Neural progenitor cell (in vitro differentiated cells): ENCODE data around the gene FCGBP. TPM values are rescaled to one million over a fixed set of nuclear protein-coding genes. Genes with fewer than 3 reads are reported as not detected.
A peak's percentile ranks its signal among the peaks of the same experiment; 100 is the strongest.

ENCODE experiments used
- DNase-seq: peaks from one replicate; pipeline ENCODE4 v3.0.0-alpha.2; 2016; ENCODE audit warnings: low spot score
- H2AFZ ChIP-seq: fragments of 200-600 bp; sonication (generic); replicated peaks from 2 replicates; pipeline ENCODE4 v1.6.1; 2016; ENCODE audit warnings: antibody characterized with exemption
- H3F3A ChIP-seq: fragments of 200-600 bp; sonication (generic); 2 replicates; pipeline ENCODE4 v1.6.1; 2016; ENCODE audit warnings: antibody characterized with exemption, low read depth
- H3K27ac ChIP-seq: fragments of 200-600 bp; sonication (generic); 2 replicates; pipeline ENCODE4 v1.5.1; 2016; ENCODE audit warnings: mild to moderate bottlenecking
- H3K27me3 ChIP-seq: fragments of 200-600 bp; sonication (generic); 2 replicates; pipeline ENCODE4 v1.6.1; 2016; ENCODE audit warnings: mild to moderate bottlenecking, moderate library complexity
- H3K36me3 ChIP-seq: fragments of 200-600 bp; sonication (generic); 2 replicates; pipeline ENCODE4 v1.5.1; 2016
- H3K4me1 ChIP-seq: fragments of 200-600 bp; sonication (generic); 2 replicates; pipeline ENCODE4 v1.6.1; 2016; ENCODE audit warnings: mixed run types
- H3K4me2 ChIP-seq: fragments of 200-600 bp; sonication (generic); 2 replicates; pipeline ENCODE4 v1.6.1; 2016
- H3K4me3 ChIP-seq: fragments of 200-600 bp; sonication (generic); 2 replicates; pipeline ENCODE4 v1.5.1; 2016
- H3K79me2 ChIP-seq: fragments of 200-600 bp; sonication (generic); 2 replicates; pipeline ENCODE4 v1.6.1; 2016; ENCODE audit warnings: low read depth
- H3K9ac ChIP-seq: fragments of 200-600 bp; sonication (generic); 2 replicates; pipeline ENCODE4 v1.6.1; 2016
- H3K9me3 ChIP-seq: fragments of 200-600 bp; sonication (generic); 2 replicates; pipeline ENCODE4 v1.5.1; 2016; ENCODE audit warnings: low read depth
- H4K20me1 ChIP-seq: fragments of 200-600 bp; sonication (generic); 2 replicates; pipeline ENCODE4 v1.6.1; 2016; ENCODE audit warnings: low read depth
- H3K27ac Mint-ChIP-seq: 3 replicates; pipeline ENCODE4 v1.8.0; 2021; ENCODE audit warnings: mixed read lengths
- H3K27me3 Mint-ChIP-seq: 2 replicates; pipeline ENCODE4 v1.8.0; 2022; ENCODE audit warnings: low read depth, mild to moderate bottlenecking, inconsistent platforms, moderate library complexity, mixed read lengths; ENCODE audit not compliant: insufficient read depth
- H3K36me3 Mint-ChIP-seq: 3 replicates; pipeline ENCODE4 v1.8.0; 2021; ENCODE audit warnings: mixed read lengths
- H3K4me1 Mint-ChIP-seq: 3 replicates; pipeline ENCODE4 v1.8.0; 2021; ENCODE audit warnings: mixed read lengths
- H3K4me3 Mint-ChIP-seq: 3 replicates; pipeline ENCODE4 v1.8.0; 2021; ENCODE audit warnings: mild to moderate bottlenecking, moderate library complexity, mixed read lengths
- H3K9me3 Mint-ChIP-seq: 3 replicates; pipeline ENCODE4 v1.8.0; 2020; ENCODE audit warnings: mixed read lengths
- EZH2 ChIP-seq: fragments of 200-600 bp; sonication (generic); IDR thresholded peaks from 2 replicates; pipeline ENCODE4 v1.6.1; 2017; ENCODE audit warnings: antibody characterized with exemption, mild to moderate bottlenecking, moderate library complexity
- EZH2phosphoT487 ChIP-seq: fragments of 200-600 bp; sonication (generic); IDR thresholded peaks from 2 replicates; pipeline ENCODE4 v1.6.1; 2017; ENCODE audit warnings: antibody characterized with exemption
- total RNA-seq: library from RNA; depleted of rRNA; stranded (reverse); fragments of >200 nt; gene quantifications from 2 replicates; pipeline ENCODE4 v1.2.3, GENCODE V29; 2015; ENCODE audit warnings: low replicate concordance
- TF ChIP-seq, protein P1 (sequence below): fragments of 200-600 bp; sonication (generic); IDR thresholded peaks from 2 replicates; pipeline ENCODE4 v1.5.1; 2017; ENCODE audit warnings: antibody characterized with exemption, mild to moderate bottlenecking

FCGBP gene
- total RNA-seq, 1 donor from 2014 or later = 0.06 TPM

DNA sequence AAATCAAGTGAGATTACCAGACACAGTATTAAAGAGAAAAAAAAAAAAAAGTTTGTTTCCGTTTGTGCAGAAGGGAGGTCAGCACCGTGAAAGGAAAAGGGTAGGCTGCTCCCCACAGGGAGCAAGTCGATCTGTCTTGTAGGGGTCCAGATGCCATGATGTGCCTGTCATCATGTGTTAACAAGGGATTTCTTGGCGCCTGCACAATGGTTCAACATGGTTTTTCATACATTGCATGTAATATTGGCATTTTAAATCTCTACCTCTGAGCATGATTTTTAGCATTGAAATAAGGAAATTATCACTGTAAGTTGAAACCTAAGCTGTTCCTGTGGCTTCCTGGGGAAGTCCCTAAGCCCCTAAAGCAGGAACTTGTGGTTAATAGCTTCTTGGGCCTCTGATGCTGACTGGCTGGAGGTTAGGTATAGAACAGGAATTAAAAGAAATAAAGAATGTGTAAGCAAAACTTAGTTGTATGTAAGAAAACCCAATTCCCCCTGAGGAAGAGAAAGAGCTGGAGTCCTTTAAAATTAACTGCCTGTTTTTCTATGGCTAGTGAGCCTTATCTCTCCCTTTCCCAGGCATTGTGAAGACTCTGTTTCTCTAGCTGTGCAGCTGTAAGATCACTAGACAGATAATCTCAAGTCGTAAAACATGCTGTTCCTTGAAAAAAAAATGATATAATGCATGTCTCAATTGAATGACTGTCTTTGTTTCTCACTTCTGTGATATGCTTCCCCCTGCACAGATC lies 7.4 kb upstream of the FCGBP start:
- no peak overlapping the region for H3K4me3 ChIP-seq
- Mint-ChIP-seq H3K27me3 (peaks cover 5% of the 10 kb centered on the region), H3K4me3 (peak overlapping the region; percentile 24), H3K4me1 (peaks cover 19% of the 10 kb centered on the region), H3K36me3 (no peaks in the 10 kb centered on the region), H3K27ac (peak overlapping the region; percentile 65), H3K9me3 (peaks cover 15% of the 10 kb centered on the region)
- H3F3A ChIP-seq = peaks cover 12% of the 10 kb centered on the region
- H3K9me3 ChIP-seq = no peaks in the 10 kb centered on the region
- H3K27ac ChIP-seq = peak overlapping the region; percentile 34
- peak; percentile 35 for DNase-seq
- H3K9ac ChIP-seq = no peak overlapping the region
- H3K4me2 ChIP-seq = peak overlapping the region; percentile 54
- no peaks in the 10 kb centered on the region for H3K27me3 ChIP-seq
- H3K36me3 ChIP-seq = no peaks in the 10 kb centered on the region
- no peaks in the 10 kb centered on the region for H4K20me1 ChIP-seq
- H2AFZ ChIP-seq = peak overlapping the region; percentile 5
- TF ChIP-seq EZH2 = no peak
- TF ChIP-seq EZH2phosphoT487 = no peak
- TF ChIP-seq, protein P1, sequence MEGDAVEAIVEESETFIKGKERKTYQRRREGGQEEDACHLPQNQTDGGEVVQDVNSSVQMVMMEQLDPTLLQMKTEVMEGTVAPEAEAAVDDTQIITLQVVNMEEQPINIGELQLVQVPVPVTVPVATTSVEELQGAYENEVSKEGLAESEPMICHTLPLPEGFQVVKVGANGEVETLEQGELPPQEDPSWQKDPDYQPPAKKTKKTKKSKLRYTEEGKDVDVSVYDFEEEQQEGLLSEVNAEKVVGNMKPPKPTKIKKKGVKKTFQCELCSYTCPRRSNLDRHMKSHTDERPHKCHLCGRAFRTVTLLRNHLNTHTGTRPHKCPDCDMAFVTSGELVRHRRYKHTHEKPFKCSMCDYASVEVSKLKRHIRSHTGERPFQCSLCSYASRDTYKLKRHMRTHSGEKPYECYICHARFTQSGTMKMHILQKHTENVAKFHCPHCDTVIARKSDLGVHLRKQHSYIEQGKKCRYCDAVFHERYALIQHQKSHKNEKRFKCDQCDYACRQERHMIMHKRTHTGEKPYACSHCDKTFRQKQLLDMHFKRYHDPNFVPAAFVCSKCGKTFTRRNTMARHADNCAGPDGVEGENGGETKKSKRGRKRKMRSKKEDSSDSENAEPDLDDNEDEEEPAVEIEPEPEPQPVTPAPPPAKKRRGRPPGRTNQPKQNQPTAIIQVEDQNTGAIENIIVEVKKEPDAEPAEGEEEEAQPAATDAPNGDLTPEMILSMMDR = no peak
- no peaks in the 10 kb centered on the region for H3K79me2 ChIP-seq
- peaks cover 21% of the 10 kb centered on the region for H3K4me1 ChIP-seq

- no peaks in the 10 kb centered on the region for H3K36me3 Mint-ChIP-seq
- H3K4me1 ChIP-seq = peaks cover 21% of the 10 kb centered on the region
- H3F3A ChIP-seq = peaks cover 12% of the 10 kb centered on the region
- no peak for DNase-seq
- no peaks in the 10 kb centered on the region for H3K36me3 ChIP-seq
- H3K4me2 ChIP-seq = peak overlapping the region; percentile 54
- no peaks in the 10 kb centered on the region for H3K27me3 ChIP-seq
- peaks cover 15% of the 10 kb centered on the region for H3K9me3 Mint-ChIP-seq
- no peak overlapping the region for H3K9ac ChIP-seq
- no peak overlapping the region for H2AFZ ChIP-seq
- peaks cover 19% of the 10 kb centered on the region for H3K4me1 Mint-ChIP-seq
- H3K9me3 ChIP-seq = no peaks in the 10 kb centered on the region
- no peak overlapping the region for H3K27ac ChIP-seq
- no peak overlapping the region for H3K4me3 Mint-ChIP-seq
- H3K27ac Mint-ChIP-seq = peak overlapping the region; percentile 9
- H3K79me2 ChIP-seq = no peaks in the 10 kb centered on the region
- H3K27me3 Mint-ChIP-seq = peaks cover 5% of the 10 kb centered on the region
- H3K4me3 ChIP-seq = no peak overlapping the region
- H4K20me1 ChIP-seq = no peaks in the 10 kb centered on the region
- no peak for TF ChIP-seq EZH2
- TF ChIP-seq, protein P1 = no peak
Measured at GRCh38 chr19:39941151-39941550, 6.7 kb upstream of the FCGBP start.

DNA sequence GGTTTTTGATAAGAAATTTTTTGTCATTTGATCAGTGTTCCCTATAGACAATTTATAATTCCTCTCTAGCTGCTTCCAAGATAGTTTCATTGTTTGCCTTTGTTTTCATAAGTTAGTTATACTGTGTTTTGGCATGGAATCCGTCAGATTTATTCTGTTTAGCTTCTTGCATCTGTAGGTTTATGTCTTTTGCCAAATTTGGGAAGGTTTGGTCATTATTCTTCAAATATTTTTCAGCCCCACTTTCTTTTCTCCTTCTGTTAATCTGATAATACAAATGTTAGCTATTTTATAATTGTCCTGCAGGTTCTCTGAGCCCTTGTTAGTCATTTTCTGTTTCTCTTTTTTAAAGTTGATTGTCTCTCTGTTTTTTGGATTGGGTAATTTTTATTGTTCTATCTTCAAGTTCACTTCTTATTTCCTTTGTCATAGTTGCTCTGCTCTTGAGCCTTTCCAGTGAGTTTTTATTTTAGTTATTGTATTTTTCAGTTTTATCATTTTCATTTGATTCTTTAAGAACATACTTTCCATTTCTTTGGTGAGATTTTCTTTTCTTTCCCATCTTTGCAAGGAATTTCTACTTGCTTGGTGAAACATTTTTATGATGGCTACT lies 5.9 kb upstream of the FCGBP start:
- Histone ChIP-seq H3F3A (peaks cover 12% of the 10 kb centered on the region), H3K9me3 (no peaks in the 10 kb centered on the region), H4K20me1 (no peaks in the 10 kb centered on the region), H3K4me3 (no peak overlapping the region), H3K27ac (no peak overlapping the region), H2AFZ (no peak overlapping the region), H3K27me3 (no peaks in the 10 kb centered on the region), H3K9ac (no peak overlapping the region), H3K4me2 (no peak overlapping the region), H3K4me1 (peaks cover 21% of the 10 kb centered on the region), H3K36me3 (no peaks in the 10 kb centered on the region), H3K79me2 (no peaks in the 10 kb centered on the region)
- DNase-seq = no peak
- H3K27me3 Mint-ChIP-seq = peaks cover 5% of the 10 kb centered on the region
- peaks cover 15% of the 10 kb centered on the region for H3K9me3 Mint-ChIP-seq
- H3K27ac Mint-ChIP-seq = no peak overlapping the region
- no peak overlapping the region for H3K4me3 Mint-ChIP-seq
- H3K36me3 Mint-ChIP-seq = no peaks in the 10 kb centered on the region
- TF ChIP-seq EZH2 = no peak
- TF ChIP-seq, protein P1 = no peak
- no peak for TF ChIP-seq EZH2phosphoT487
- peaks cover 19% of the 10 kb centered on the region for H3K4me1 Mint-ChIP-seq
